Coronary artery (tissue), 2 donors: ENCODE measurements around the gene LAMTOR4.

Source experiments
- DNase-seq: peaks from one replicate; pipeline ENCODE4 v3.0.0-alpha.2; 2017; ENCODE audit warnings: low spot score
- H3K27ac ChIP-seq, 2 donors: fragments of 200-600 bp; sonication (generic); one replicate each; pipeline ENCODE4 v1.5.1; 2016 to 2019
- H3K4me3 ChIP-seq: fragments of 200-600 bp; sonication (generic); 2 replicates; pipeline ENCODE4 v1.5.1; 2016; ENCODE audit warnings: mild to moderate bottlenecking, moderate library complexity
- CTCF ChIP-seq: fragments of 200-600 bp; sonication (generic); IDR thresholded peaks from one replicate; pipeline ENCODE4 v1.5.1; 2019; ENCODE audit warnings: antibody characterized with exemption

The LAMTOR4 gene

GRCh38 chr7:100148559-100149328 lies at the start of gene LAMTOR4:
TSS of gene LAMTOR4 (plus strand) at chr7:100148918. CDS start at chr7:100148973, 55 bp downstream.
- TF ChIP-seq CTCF = no peak
- Histone ChIP-seq H3K27ac (peak within 1 kb of the TSS; percentile 85 to 96), H3K4me3 (peak within 1 kb of the TSS; percentile 99)
- peak; percentile 100 for DNase-seq

DNA sequence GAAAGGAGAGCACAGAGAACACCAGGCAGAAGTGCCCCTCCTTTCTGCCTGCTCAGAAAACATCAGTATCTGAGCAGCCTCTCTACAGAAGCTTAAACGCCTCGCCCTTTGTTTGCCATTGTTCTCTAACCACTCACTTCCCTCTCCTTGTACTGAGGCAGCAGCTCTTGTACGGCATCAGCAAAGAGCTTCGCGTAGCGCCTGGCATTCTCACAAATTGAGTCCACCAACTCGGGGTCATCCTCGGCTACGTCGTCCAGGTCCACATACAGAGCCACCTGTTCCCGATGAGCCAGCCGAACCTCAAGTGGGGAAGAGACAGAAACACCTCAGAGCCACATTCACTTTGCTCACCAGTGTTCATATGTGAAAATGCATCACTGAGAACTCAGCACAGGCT lies 49.3 kb upstream of the LAMTOR4 start:
- DNase-seq = no peak
- H3K4me3 ChIP-seq = peak overlapping the region; percentile 82
- peak overlapping the region; percentile 82 to 97 for H3K27ac ChIP-seq
- TF ChIP-seq CTCF = no peak

DNA sequence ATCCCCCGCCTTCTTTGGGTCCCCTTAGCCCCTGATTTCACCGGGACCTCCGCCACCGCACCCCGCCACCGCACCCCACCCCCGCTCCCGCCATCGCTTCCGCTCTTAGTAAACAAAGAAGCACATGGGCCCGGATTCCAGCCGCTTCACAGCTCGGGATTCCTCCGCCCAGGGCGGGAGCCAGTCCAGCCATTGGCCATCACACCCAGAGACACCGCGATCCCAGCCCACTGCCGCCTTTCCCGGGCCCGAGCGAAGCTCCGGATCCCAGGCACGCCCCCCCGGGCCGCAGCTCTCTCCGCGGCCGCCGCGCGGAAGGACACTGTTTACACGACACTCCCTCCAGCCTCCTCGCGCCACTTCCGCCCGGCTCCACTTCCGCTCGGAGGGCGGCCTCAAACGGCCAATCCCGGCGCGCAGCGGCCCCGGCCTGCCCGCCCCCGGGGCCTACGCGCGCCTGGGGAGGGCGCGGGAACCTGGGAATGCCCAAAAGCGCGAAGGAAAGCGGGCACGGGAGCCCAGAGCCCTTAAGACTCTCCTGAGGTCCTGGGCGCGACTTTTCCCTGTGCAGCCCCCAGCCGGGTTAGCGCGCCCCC lies 48.2 kb upstream of the LAMTOR4 start:
- peak overlapping the region; percentile 82 to 97 for H3K27ac ChIP-seq

GRCh38 chr7:100101016-100101862 lies 47.5 kb upstream of the LAMTOR4 start, which contains the start of the genes AP4M1 and MCM7:
TSS of gene AP4M1 (plus strand) at chr7:100101643. CDS start at chr7:100101715, 72 bp downstream.
TSS of gene MCM7 (minus strand) at chr7:100101397. CDS start at chr7:100101294, 103 bp downstream.
- Histone ChIP-seq H3K27ac (peak within 1 kb of the TSS; percentile 82 to 97), H3K4me3 (peak within 1 kb of the TSS; percentile 82)
- DNase-seq = peak; percentile 99
- no peak for TF ChIP-seq CTCF

More for the DNA sequence above, 48.2 kb upstream of the LAMTOR4 start:
- no peak for TF ChIP-seq CTCF
- peak; percentile 98 for DNase-seq
- peak overlapping the region; percentile 82 for H3K4me3 ChIP-seq

GRCh38 chr7:100102950-100103840 lies 45.5 kb upstream of the LAMTOR4 start:
- DNase-seq = no peak
- Histone ChIP-seq H3K4me3 (no peak overlapping the region), H3K27ac (peak overlapping the region in 1 of 2 donors; percentile 97)
- no peak for TF ChIP-seq CTCF

DNA sequence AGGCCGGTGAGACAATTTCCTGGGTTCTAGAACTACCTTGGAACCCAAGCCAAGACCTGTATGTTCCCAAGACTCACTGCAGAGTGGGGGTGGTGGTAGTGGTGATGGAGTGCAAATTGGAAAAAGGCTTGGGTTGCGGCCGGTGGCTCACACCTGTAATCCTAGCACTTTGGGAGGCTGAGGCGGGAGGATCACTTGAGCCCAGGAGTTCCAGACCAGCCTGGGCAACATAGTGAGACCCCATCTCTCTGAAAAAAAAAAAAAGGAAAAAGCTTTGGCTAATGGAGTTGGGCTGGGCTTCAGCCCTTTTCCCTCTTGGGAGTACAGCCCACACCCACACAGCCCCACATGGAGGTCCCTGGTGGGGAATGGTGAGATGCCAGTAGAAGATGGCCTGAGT lies 43.2 kb upstream of the LAMTOR4 start:
- DNase-seq = no peak
- no peak for TF ChIP-seq CTCF
- H3K27ac ChIP-seq = no peak overlapping the region
- H3K4me3 ChIP-seq = no peak overlapping the region
